Myocyte (in vitro differentiated cells): ENCODE data around the gene VPS37D. TPM values are rescaled to one million over a fixed set of nuclear protein-coding genes. Genes with fewer than 3 reads are reported as not detected.
"Not testable (repeated sequence)": the region's sequence is repeated elsewhere in the genome, so short reads cannot be mapped to it uniquely, and the experiment has no call there.

ENCODE experiments used
- DNase-seq: peaks from one replicate; pipeline ENCODE4 v3.0.0-alpha.2; 2012; ENCODE audit warnings: low read depth
- total RNA-seq: library from RNA; depleted of rRNA; stranded (reverse); fragments of >200 nt; gene quantifications from 2 replicates; pipeline ENCODE4 v1.2.3, GENCODE V29; 2014

Gene VPS37D
- total RNA-seq, 1 donor from 2014 or later = 6.1 TPM

- DNase-seq = peak; percentile 21
These were observed 37.3 kb downstream of the VPS37D start for GRCh38 chr7:73704640-73705550.

GRCh38 chr7:73705551-73705920, 37.9 kb downstream of the VPS37D start:
- no peak for DNase-seq

GRCh38 chr7:73706126-73707044, 38.8 kb downstream of the VPS37D start:
- no peak for DNase-seq

GRCh38 chr7:73707045-73707631, 39.5 kb downstream of the VPS37D start:
- no peak for DNase-seq

- DNase-seq = no peak
These were observed 41.4 kb downstream of the VPS37D start for GRCh38 chr7:73708961-73709549.

GRCh38 chr7:73712773-73713172, 45.1 kb downstream of the VPS37D start:
- DNase-seq = no peak

GRCh38 chr7:73713319-73713718, 45.7 kb downstream of the VPS37D start:
- not testable (repeated sequence) for DNase-seq

GRCh38 chr7:73715648-73716317, 48.2 kb downstream of the VPS37D start:
- peak; percentile 95 for DNase-seq

- no peak for DNase-seq
These were observed 48.8 kb downstream of the VPS37D start for GRCh38 chr7:73716318-73716890.

GRCh38 chr7:73717025-73717807, 49.6 kb downstream of the VPS37D start:
- DNase-seq = no peak

- DNase-seq = peak; percentile 81
These were observed 50.4 kb downstream of the VPS37D start for GRCh38 chr7:73717991-73718405.

- peak; percentile 18 for DNase-seq
These were observed 50.8 kb downstream of the VPS37D start for GRCh38 chr7:73718438-73718881.

GRCh38 chr7:73718905-73719805, 51.5 kb downstream of the VPS37D start, which contains the start of gene STX1A:
STX1A (minus strand) TSS chr7:73719669; CDS start chr7:73719631, 38 bp downstream.
- peak; percentile 81 for DNase-seq

GRCh38 chr7:73719806-73720169, 52.2 kb downstream of the VPS37D start:
- DNase-seq = no peak

GRCh38 chr7:73720443-73720842, 52.8 kb downstream of the VPS37D start:
- DNase-seq = not testable (repeated sequence)

- peak; percentile 100 for DNase-seq
These were observed 53.8 kb downstream of the VPS37D start for GRCh38 chr7:73721377-73721817.
